ENCODE measurements around the gene NKX1-1.

- TF ChIP-seq POLR2A (IDR thresholded peaks at IDR 0.05; ENCODE audit: low read depth, low read length): no peak
- no peak for TF ChIP-seq POLR2AphosphoS5 (IDR thresholded peaks at IDR 0.05; ENCODE audit: low read depth, low read length)
- no peak for TF ChIP-seq TAF1 (IDR thresholded peaks at IDR 0.05; ENCODE audit: low read depth, low read length)
- TF ChIP-seq SPI1 (IDR thresholded peaks at IDR 0.05; ENCODE audit: low read depth, low read length): no peak
- TF ChIP-seq PAX5 (IDR thresholded peaks at IDR 0.05; ENCODE audit: insufficient read depth, low read length, severe bottlenecking): no peak
Observed at GRCh38 chr4:1449475-1449832, 43.2 kb upstream of the NKX1-1 start.

All from GM12891 (cell line).